HCT116 (cell line): ENCODE measurements around the gene IQCK. TPM values are rescaled to one million over a fixed set of nuclear protein-coding genes. Genes with fewer than 3 reads are reported as not detected.

Experiments used
- ATAC-seq: fragments of 200-7000 bp; cut with Tn5 transposase; 2 replicates; pipeline ENCODE4 v1.9.1; 2020; ENCODE audit warnings: mild to moderate bottlenecking, moderate library complexity
- BruUV-seq: library from RNA; stranded (reverse); fragments of 400-500 nt; replicated peaks from 2 replicates; lab custom pipeline; 2021; lab: Mats Ljungman, UMichigan
- CTCF ChIA-PET: fragments of 300-600 bp; sonication (Branson Sonifier 250); formaldehyde crosslinking; loops from one replicate; lab custom pipeline; 2021; ENCODE audit warnings: antibody characterized with exemption; lab: Charles Lee
- POLR2A ChIA-PET: fragments of 300-600, 350-600 bp; sonication (Branson Sonifier 250); formaldehyde crosslinking; loops from one replicate; lab custom pipeline; 2021; ENCODE audit warnings: antibody characterized with exemption; lab: Charles Lee
- RAD21 ChIA-PET, 2 experiments: fragments of 300-600 bp; sonication (Branson Sonifier 250); formaldehyde crosslinking; loops; one replicate each; lab custom pipeline; 2023; ENCODE audit warnings: low total read pairs in 2 of 2; ENCODE audit not compliant: uncharacterized antibody in 2 of 2, unreplicated experiment in 2 of 2, low non-redundant PET in 1 of 2; lab: Charles Lee
- DNase-seq: peaks from one replicate; pipeline ENCODE4 v3.0.0-alpha.2; 2010; ENCODE audit warnings: low read depth, low spot score
- H2AFZ ChIP-seq: fragments of 200-600 bp; shearing (Covaris generic), sonication (generic); 2 replicates; pipeline ENCODE4 v1.6.1; 2017; ENCODE audit warnings: low read depth, mixed run types, mixed read lengths, antibody characterized with exemption, low read length; ENCODE audit not compliant: poor library complexity, severe bottlenecking
- H3K27ac ChIP-seq: 2 replicates; pipeline ENCODE4 v1.5.1; 2012; ENCODE audit warnings: low read depth, low read length
- H3K27me3 ChIP-seq: fragments of 200-600 bp; sonication (generic); 2 replicates; pipeline ENCODE4 v1.6.1; 2016; ENCODE audit warnings: mixed run types, low read length, mixed read lengths; ENCODE audit not compliant: insufficient read depth
- H3K36me3 ChIP-seq, 2 experiments: fragments of 200-500 bp in 1 of 2; fragments of 200-600 bp in 1 of 2; sonication (Bioruptor generic) in 1 of 2; sonication (generic) in 1 of 2; 2 replicates each; pipeline versions ENCODE4 v1.5.1 to v1.6.1; 2014 to 2016; ENCODE audit warnings: low read length in 2 of 2, inconsistent platforms in 1 of 2, mixed read lengths in 1 of 2, mixed run types in 1 of 2; ENCODE audit not compliant: insufficient read depth in 2 of 2, control insufficient read depth in 1 of 2
- H3K4me1 ChIP-seq, 2 experiments: fragments of 200-600 bp in 1 of 2; sonication (generic) in 1 of 2; 2 replicates each; pipeline versions ENCODE4 v1.5.1 to v1.6.1; 2012 to 2017; ENCODE audit warnings: low read length in 2 of 2, inconsistent platforms in 1 of 2, mild to moderate bottlenecking in 1 of 2, mixed read lengths in 1 of 2, mixed run types in 1 of 2, moderate library complexity in 1 of 2; ENCODE audit not compliant: insufficient read depth in 2 of 2, control insufficient read depth in 1 of 2
- H3K4me2 ChIP-seq: fragments of 200-600 bp; sonication (generic); 2 replicates; pipeline ENCODE4 v1.6.1; 2017; ENCODE audit warnings: mixed run types, low read length, mixed read lengths
- H3K4me3 ChIP-seq, 2 experiments: fragments of 200-600 bp in 1 of 2; sonication (generic) in 1 of 2; replicated peaks in 1 of 2; 2 replicates each; pipeline ENCODE4 v1.5.1; 2011 to 2016; ENCODE audit warnings: low read length in 2 of 2, control low read depth in 1 of 2, low read depth in 1 of 2, mild to moderate bottlenecking in 1 of 2, mixed read lengths in 1 of 2, mixed run types in 1 of 2
- H3K79me2 ChIP-seq: fragments of 200-600 bp; sonication (generic); 2 replicates; pipeline ENCODE4 v1.6.1; 2017; ENCODE audit warnings: mild to moderate bottlenecking, mixed run types, low read length, moderate library complexity, mixed read lengths; ENCODE audit not compliant: insufficient read depth
- H3K9ac ChIP-seq: fragments of 200-600 bp; sonication (generic); 2 replicates; pipeline ENCODE4 v1.6.1; 2016; ENCODE audit warnings: low read length, mixed read lengths
- H3K9me2 ChIP-seq: fragments of 200-600 bp; sonication (generic), shearing (Covaris generic); 2 replicates; pipeline ENCODE4 v1.6.1; 2017; ENCODE audit warnings: mixed run types, mild to moderate bottlenecking, moderate library complexity; ENCODE audit not compliant: insufficient read depth
- H3K9me3 ChIP-seq, 2 experiments: fragments of 200-500 bp in 1 of 2; fragments of 200-600 bp in 1 of 2; sonication (Bioruptor generic) in 1 of 2; sonication (generic) in 1 of 2; 2 replicates each; pipeline ENCODE4 v1.6.1; 2014 to 2017; ENCODE audit warnings: low read length in 2 of 2, mixed read lengths in 2 of 2, inconsistent platforms in 1 of 2, low read depth in 1 of 2, mild to moderate bottlenecking in 1 of 2, mixed run types in 1 of 2, moderate library complexity in 1 of 2; ENCODE audit not compliant: control insufficient read depth in 1 of 2, insufficient read depth in 1 of 2
- H4K20me1 ChIP-seq: fragments of 200-600 bp; sonication (generic), shearing (Covaris generic); 2 replicates; pipeline ENCODE4 v1.6.1; 2017; ENCODE audit warnings: mixed run types, mild to moderate bottlenecking, moderate library complexity; ENCODE audit not compliant: insufficient read depth
- ATF3 ChIP-seq: IDR thresholded peaks from 2 replicates; pipeline ENCODE4 v1.6.1; 2012
- CTCF ChIP-seq, 3 experiments: fragments of 200-600 bp in 1 of 3; sonication (generic) in 1 of 3; IDR thresholded peaks in 2 of 3; conservative IDR thresholded peaks in 1 of 3; 2 replicates each; pipeline ENCODE4 v1.5.1; 2012 to 2017; ENCODE audit warnings: low read depth in 2 of 3, low read length in 2 of 3, antibody characterized with exemption in 1 of 3, borderline replicate concordance in 1 of 3, control low read depth in 1 of 3, mild to moderate bottlenecking in 1 of 3, mixed read lengths in 1 of 3, mixed run types in 1 of 3, moderate library complexity in 1 of 3; ENCODE audit not compliant: insufficient read depth in 1 of 3
- EGR1 ChIP-seq: IDR thresholded peaks from 2 replicates; pipeline ENCODE4 v1.6.1; 2012; ENCODE audit warnings: low read depth
- ELF1 ChIP-seq: IDR thresholded peaks from 2 replicates; pipeline ENCODE4 v1.6.1; 2012; ENCODE audit warnings: low read depth, borderline replicate concordance
- EZH2 ChIP-seq: fragments of 200-600 bp; sonication (generic); IDR thresholded peaks from 2 replicates; pipeline ENCODE4 v1.6.1; 2017; ENCODE audit warnings: antibody characterized with exemption, mixed run types
- FOSL1 ChIP-seq: IDR thresholded peaks from 2 replicates; pipeline ENCODE4 v1.6.1; 2012; ENCODE audit warnings: low read depth
- JUND ChIP-seq: IDR thresholded peaks from 2 replicates; pipeline ENCODE4 v1.6.1; 2012
- MAX ChIP-seq: IDR thresholded peaks from 2 replicates; pipeline ENCODE4 v1.6.1; 2012
- POLR2AphosphoS5 ChIP-seq: IDR thresholded peaks from 2 replicates; pipeline ENCODE4 v1.6.1; 2011; ENCODE audit warnings: mild to moderate bottlenecking, low read depth, low read length, moderate library complexity
- RAD21 ChIP-seq: IDR thresholded peaks from 2 replicates; pipeline ENCODE4 v1.6.1; 2012; ENCODE audit warnings: low read depth, mild to moderate bottlenecking
- REST ChIP-seq: IDR thresholded peaks from 2 replicates; pipeline ENCODE4 v1.6.1; 2012; ENCODE audit warnings: low read depth
- SIN3A ChIP-seq: IDR thresholded peaks from 2 replicates; pipeline ENCODE4 v1.6.1; 2012; ENCODE audit warnings: low read depth
- YY1 ChIP-seq: IDR thresholded peaks from 2 replicates; pipeline ENCODE4 v1.6.1; 2011; ENCODE audit warnings: low read length, low read depth, moderate library complexity, mild to moderate bottlenecking; ENCODE audit not compliant: insufficient replicate concordance; ENCODE audit errors: extremely low read depth
- ZBTB33 ChIP-seq: IDR thresholded peaks from 2 replicates; pipeline ENCODE4 v1.6.1; 2011; ENCODE audit warnings: mild to moderate bottlenecking, low read length, moderate library complexity; ENCODE audit not compliant: insufficient replicate concordance; ENCODE audit errors: extremely low read depth
- ZFX ChIP-seq: fragments of 450-650 bp; IDR thresholded peaks from 2 replicates; pipeline ENCODE4 v1.6.1; 2017
- ZNF274 ChIP-seq: fragments of 200-500 bp; sonication (Bioruptor generic); IDR thresholded peaks from 2 replicates; pipeline ENCODE4 v1.6.1; 2014; ENCODE audit warnings: mild to moderate bottlenecking, low read depth, low read length, inconsistent platforms
- intact Hi-C: fragments of 100-400 bp; cut with micrococcal nuclease; formaldehyde crosslinking; loops from 2 replicates; pipeline ENCODE4 v1.10.0; 2022
- total RNA-seq: library from RNA; stranded (reverse); gene quantifications from one replicate; pipeline ENCODE4 v1.2.1, GENCODE V29; 2021; ENCODE audit not compliant: unreplicated experiment

IQCK gene
- total RNA-seq, 1 experiment from 2014 or later, result 11.8 TPM

- no peak for DNase-seq
- no peak overlapping the region for H3K9ac ChIP-seq
- no peak for ATAC-seq
- no peak overlapping the region for H3K4me2 ChIP-seq
- no peak overlapping the region for H3K4me3 ChIP-seq
- TF ChIP-seq POLR2AphosphoS5, result no peak
- no peak for TF ChIP-seq REST
- no peak for TF ChIP-seq RAD21
- TF ChIP-seq EGR1, result no peak
- no peak for TF ChIP-seq CTCF (IDR thresholded peaks at IDR 0.05 in 2 of 3, conservative IDR thresholded peaks at IDR 0.05 in 1 of 3; ENCODE audit: borderline replicate concordance in 1 of 3, insufficient read depth in 1 of 3, low read depth in 2 of 3, low read length in 2 of 3)
- no peak for TF ChIP-seq ZFX
- no peak for TF ChIP-seq MAX
- no peak for TF ChIP-seq EZH2
- no peak for TF ChIP-seq YY1
- no peak for TF ChIP-seq ELF1
- TF ChIP-seq ATF3, result no peak
- TF ChIP-seq JUND, result no peak
- TF ChIP-seq ZNF274, result no peak
- TF ChIP-seq ZBTB33, result no peak
- no peak for TF ChIP-seq FOSL1
- TF ChIP-seq SIN3A, result no peak
- BruUV-seq, result no TSS peak
- no peaks in the 10 kb centered on the region for H3K79me2 ChIP-seq
- no peaks in the 10 kb centered on the region for H3K9me2 ChIP-seq
- no peak overlapping the region for H2AFZ ChIP-seq
- ChIA-PET RAD21 (no interaction called here), CTCF (no interaction called here), POLR2A (no interaction called here)
- no peaks in the 10 kb centered on the region for H3K27me3 ChIP-seq
- no peak overlapping the region for H3K27ac ChIP-seq
- no peaks in the 10 kb centered on the region for H4K20me1 ChIP-seq
- H3K4me1 ChIP-seq, result peaks cover 0 to 4% of the 10 kb centered on the region in 2 experiments; a peak in 2 of 4 replicates
- intact Hi-C loops, result no loop called here
- no peaks in the 10 kb centered on the region for H3K9me3 ChIP-seq
- no peaks in the 10 kb centered on the region; a peak in 1 of 4 replicates for H3K36me3 ChIP-seq
Measured at GRCh38 chr16:19687279-19687678, 30.8 kb upstream of the IQCK start.
